NCI-H128 (cell line): Measurements from ENCODE around the gene C11orf68.
"Not testable (repeated sequence)": the region's sequence is repeated elsewhere in the genome, so short reads cannot be mapped to it uniquely, and the experiment has no call there.

Experiments
- DNase-seq: peaks from one replicate; lab custom pipeline; 2025; ENCODE audit not compliant: unreplicated experiment; lab: John Stamatoyannopoulos, UW

Gene C11orf68

DNA sequence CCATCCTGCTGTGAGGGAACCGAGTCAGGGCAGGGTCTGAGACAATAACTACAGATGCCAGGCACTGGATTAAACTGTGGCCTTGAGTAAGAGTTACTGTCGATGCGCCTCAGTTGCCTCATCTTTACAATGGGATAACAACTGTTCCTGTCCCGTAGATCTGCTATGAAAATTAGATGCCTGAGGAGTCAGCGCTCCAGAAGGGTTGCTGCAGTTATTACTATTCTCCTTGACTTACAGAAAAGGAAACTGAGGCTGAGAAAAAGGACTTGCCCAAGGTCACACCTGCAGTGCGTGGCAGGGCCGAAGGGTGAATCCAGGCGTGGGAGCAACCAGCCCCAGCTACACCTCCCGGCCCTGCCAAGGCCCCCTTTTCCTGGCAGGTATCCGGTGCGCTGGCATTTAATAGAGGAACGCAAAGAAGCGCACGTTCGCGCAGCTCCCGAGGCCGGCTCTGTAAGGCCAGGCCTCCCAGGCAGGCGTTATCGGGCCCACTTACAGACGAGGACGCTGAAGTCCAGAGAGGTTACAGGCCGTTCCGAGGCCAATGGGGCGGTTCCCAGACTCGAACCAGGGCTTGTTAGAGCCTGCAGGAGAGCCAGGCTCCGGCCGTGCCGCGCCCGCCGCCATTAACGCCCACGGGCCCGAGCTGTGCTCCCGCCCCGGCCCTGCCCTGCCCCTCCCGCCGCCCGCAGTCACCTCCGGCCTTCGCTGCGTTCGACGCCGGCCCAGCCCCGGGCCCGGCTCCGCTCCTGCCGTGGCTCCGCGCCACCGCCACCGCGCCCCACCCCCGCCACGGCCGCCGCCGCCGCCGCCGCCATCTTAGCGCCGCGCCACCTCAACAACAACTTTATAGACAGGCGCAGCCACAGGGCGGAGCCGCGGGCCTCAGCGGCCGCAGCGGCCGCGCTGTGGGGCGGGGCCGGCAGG is at the start of gene C11orf68:
C11orf68 (minus strand) TSS at position 852 of the 930 bp plus-strand sequence; CDS start at position 821, 31 bp downstream.
- DNase-seq: no peak

DNA sequence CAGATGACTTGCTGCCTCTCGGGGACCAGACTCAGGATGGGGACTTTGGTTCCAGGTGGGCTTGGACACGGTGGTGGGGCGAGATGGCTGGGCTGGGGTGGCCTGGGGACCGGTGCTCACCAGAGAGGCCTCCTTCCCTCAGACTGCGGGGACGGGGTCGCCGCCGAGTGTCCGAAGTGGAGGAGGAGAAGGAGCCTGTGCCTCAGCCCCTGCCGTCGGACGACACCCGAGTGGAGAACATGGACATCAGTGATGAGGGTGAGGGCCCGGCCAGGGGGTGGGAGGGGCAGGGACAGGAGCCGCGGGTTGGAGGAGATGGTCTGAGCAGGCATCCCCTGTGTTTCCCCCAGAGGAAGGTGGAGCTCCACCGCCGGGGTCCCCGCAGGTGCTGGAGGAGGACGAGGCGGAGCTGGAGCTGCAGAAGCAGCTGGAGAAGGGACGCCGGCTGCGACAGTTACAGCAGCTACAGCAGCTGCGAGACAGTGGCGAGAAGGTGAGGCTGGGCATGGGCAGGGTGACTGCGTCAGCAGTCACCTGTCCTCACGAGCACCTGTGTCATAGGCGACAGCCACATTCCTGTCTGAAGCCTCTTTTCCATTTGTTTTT is 48.6 kb upstream of the C11orf68 start:
- DNase-seq: no peak

DNA sequence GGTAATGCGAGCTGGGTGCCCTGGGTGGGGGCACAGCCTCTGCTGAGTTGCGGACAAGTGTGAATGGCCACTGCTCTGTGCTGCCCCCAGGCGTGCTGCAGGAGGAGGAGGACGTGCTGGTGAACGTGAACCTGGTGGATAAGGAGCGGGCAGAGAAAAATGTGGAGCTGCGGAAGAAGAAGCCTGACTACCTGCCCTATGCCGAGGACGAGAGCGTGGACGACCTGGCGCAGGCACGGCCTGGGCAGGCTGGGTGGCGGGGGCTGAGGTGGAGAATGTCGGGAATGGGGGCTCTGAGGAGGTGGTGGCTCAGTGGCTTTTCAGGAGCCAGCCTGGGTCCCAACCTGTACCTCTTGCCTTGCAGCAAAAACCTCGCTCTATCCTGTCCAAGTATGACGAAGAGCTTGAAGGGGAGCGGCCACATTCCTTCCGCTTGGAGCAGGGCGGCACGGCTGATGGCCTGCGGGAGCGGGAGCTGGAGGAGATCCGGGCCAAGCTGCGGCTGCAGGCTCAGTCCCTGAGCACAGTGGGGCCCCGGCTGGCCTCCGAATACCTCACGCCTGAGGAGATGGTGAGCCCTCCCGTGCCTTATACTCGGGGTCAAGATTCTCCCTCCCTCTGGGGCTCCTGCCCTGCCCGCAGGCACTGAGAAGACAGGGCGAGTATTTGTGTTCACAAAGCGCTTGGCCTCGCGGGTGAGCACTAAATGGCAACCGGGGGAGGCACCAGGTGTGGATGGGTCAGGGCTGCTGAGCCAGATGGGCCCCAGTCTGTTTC is 47.3 kb upstream of the C11orf68 start:
- DNase-seq: no peak

DNA sequence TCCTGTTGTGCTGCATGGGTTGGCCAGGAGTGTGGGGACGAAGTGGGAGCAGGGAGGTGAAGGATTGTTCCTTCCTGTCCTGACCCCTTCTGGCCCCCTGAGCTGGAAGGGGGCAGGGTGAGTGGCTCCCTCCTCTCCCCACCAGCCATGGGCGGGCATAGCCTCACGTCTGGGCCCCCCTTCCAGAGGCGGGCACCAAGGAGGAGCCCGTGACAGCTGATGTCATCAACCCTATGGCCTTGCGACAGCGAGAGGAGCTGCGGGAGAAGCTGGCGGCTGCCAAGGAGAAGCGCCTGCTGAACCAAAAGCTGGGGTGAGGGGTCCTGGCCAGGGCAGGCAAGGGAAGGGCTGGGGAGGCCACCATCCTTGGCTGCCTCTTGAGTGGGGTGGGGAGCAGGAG is 46.0 kb upstream of the C11orf68 start:
- no peak for DNase-seq

DNA sequence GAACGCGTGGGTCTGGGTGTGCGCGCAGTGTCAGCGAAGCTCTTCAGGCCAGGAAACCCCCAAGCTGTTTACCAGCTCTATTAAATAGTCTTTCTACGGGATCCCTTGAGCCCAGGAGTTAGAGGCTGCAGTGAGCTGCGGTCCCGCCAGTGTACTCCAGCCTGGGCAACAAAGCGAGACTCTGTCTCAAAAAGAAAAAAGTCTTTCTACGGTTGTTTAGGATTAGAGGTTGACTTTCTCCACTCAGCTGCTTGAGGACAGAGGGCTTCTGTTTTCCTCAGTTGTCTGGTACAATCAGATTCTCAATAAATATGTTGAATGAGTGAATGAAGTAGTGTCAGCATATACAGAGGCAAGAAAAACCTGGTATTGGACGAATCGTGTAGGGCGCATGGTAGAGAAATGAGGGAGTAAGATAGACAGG is 43.3 kb upstream of the C11orf68 start:
- DNase-seq: no peak

DNA sequence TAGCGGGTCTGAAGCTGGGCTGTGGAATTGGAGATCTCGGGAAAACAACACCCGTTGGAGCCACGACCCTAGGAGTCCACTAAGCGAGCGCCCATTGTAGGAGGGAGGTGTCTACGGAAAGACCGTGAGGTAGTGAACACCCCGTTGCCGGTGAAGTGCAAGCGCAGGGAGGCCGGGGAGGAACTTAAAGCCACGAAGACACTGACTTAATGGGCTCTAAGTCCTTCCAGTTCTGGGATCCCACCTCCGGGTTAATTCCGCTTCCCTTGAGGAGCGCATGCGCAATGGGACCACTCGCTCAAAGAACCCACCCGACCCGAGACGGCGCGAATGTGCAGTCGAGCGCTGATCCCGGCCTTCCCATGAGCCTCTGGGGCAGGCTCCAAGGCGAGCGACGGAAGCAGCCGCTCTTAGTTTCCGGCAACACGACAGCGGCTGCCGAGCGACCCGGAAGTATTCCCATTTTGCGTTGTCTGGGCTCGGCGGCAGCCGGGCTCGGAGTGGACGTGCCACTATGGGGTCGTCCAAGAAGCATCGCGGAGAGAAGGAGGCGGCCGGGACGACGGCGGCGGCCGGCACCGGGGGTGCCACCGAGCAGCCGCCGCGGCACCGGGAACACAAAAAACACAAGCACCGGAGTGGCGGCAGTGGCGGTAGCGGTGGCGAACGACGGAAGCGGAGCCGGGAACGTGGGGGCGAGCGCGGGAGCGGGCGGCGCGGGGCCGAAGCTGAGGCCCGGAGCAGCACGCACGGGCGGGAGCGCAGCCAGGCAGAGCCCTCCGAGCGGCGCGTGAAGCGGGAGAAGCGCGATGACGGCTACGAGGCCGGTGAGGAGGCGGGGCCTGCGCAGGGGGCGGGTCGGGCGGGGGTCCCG is 42.6 kb upstream of the C11orf68 start, which contains the start of gene SART1:
SART1 (plus strand) TSS at position 468 of the 874 bp plus-strand sequence; CDS start at position 515, 47 bp downstream.
- peak; percentile 97 for DNase-seq

DNA sequence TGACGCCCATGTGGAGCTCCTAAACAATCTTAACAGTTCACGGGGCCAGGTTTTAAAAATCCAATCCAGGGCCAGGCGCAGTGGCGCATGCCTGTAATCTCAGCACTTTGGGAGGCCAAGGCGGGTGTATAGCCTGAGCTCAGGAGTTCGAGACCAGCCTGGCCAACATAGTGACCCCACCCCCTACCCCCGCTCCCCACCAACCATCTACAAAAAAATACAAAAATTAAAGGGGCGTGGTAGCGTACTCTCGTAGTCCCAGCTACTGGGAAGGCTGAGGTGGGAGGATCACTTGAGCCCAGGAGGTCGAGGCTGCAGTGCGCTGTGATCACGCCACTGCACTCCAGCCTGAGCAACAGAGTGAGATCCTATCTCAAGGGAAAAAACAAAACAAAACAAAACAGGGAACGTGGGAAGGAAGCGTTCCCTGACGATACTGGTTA is 42.0 kb upstream of the C11orf68 start:
- no peak for DNase-seq

DNA sequence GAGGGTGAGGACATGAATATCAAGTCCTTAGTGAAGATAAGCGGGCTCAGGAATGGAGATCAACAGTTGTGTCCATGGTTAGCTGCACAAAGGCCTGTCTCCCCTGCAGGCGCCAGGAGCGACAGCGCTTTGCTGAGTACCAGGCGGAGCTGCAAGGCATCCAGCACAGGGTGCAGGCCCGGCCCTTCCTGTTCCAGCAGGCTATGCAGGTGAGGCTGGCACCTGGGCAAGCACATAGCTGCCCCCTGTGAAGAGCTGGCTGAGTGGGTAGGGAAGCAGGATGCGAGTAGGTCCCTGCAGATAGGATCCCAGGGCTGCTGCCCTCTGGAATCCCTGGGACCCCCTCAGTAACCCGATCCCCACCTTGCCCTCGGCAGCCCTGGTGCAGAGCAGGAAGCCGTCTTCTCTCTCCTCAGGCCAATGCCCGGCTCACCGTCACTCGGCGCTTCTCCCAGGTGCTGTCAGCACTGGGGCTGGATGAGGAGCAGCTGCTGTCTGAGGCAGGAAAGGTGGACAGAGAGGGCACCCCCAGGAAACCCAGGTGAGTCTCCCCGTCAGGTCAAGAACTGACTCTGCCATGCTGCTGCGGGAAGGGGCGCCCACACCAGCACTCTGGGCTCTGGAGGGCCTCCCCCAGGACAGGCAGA is 40.0 kb upstream of the C11orf68 start:
- DNase-seq: no peak

DNA sequence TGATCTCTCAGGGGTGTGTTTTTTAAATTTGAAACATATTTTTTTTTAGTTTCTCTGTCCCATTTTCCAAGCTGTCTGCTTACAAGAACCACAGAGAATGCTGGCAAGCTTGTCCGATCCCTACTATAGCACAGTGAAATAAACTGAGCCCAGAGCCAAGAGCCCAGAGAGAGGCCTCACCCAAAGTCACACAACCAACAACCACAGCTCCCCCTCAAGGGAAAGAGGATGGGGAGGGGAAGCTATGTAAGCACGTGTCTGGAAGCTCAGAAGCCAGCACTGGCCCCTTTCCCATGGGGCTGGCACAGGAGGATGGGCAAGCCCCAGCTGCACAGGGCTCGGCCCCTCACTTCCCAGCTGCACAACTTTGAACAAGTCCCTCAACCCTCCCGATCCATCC is 39.4 kb upstream of the C11orf68 start:
- no peak for DNase-seq

DNA sequence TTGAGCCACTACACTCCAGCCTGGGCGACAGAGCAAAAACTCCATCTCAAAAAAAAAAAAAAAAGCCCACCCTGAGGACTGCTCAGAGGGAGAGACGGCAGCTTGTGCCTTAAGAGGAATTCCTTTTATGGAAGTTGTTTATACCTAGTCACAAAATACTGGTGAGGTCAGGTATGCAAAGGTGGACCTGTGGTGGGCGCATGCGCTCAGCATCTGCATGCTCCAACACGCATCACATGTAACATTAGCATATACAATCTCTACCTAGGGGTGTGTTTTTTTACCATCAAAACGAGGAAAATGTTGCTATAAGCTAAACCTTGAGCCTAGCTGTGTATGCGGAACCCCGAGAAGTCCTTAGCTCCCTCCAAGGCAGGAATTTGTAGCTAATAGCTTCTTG is 35.9 kb upstream of the C11orf68 start:
- DNase-seq: no peak

DNA sequence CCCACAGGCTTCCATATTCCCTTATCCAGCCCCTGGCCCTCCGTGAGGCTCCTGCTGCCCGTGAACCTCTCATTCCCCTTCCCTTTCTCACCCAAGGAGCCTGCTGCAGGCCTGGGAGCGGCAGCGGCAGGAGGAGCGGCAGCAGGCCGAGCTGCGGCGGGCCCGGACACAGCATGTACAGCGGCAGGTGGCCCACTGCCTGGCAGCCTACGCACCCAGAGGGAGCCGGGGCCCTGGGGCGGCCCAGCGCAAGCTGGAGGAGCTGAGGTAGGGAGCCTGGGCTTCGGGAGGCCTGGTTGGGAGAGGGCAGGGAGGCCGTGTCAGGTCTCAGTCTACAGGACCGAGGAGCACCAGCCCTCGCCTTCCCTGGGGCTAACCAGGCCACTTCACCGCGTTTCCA is 34.6 kb upstream of the C11orf68 start:
- no peak for DNase-seq

DNA sequence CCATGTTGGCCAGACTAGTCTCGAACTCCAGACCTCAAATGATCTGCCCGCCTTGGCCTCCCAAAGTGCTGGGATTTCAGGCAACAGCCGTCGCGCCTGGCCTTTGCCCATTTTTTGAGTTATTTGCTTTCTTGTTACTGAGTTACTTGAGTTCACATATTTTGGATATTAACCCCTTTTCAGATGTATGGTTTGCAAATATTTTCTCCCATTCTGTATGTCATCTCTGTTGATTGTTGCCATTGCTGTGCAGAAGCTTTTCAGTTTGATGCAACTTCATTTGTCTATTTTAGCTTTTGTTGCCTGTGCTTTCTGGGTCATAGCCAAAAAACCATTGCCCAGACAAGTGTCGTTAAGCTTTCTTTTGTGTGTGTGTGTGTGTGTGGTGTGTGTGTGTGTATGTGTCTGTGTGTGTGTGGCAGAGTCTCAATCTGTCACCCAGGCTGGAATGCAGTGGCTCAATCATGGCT is 33.2 kb upstream of the C11orf68 start:
- no peak for DNase-seq

DNA sequence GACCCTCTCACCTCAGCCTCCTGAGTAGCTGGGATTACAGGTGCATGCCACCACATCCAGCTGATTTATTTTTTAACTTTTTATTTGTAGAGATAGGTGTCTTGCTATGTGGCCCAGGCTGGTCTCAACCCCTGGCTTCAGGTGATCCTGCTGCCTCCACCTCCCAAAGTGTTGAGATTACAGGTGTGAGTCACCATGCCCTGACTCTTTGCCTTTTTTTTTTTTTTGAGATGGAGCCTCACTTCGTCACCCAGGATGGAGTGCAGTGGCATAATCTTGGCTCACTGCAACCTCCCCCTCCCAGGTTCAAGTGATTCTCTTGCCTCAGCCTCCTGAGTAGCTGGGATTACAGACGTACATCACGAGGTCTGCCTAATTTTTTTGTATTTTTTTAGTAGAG is 32.8 kb upstream of the C11orf68 start:
- DNase-seq: not testable (repeated sequence)

DNA sequence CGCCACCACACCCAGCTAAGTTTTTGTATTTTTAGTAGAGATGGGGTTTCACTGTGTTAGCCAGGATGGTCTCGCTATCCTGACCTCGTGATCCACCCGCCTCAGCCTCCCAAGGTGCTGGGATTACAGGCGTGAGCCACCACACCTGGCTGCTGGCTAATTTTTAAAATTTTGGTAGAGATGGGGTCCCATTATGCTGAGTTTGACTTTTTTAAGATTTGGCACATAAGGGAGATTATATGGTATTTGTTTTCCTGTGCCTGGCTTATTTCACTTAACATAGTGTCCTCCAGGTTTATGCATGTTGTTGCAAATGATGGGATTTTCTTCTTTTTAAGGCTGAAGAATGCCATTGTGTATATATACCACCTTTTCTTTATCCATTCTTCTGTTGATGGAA is 31.8 kb upstream of the C11orf68 start:
- DNase-seq: not testable (repeated sequence)

DNA sequence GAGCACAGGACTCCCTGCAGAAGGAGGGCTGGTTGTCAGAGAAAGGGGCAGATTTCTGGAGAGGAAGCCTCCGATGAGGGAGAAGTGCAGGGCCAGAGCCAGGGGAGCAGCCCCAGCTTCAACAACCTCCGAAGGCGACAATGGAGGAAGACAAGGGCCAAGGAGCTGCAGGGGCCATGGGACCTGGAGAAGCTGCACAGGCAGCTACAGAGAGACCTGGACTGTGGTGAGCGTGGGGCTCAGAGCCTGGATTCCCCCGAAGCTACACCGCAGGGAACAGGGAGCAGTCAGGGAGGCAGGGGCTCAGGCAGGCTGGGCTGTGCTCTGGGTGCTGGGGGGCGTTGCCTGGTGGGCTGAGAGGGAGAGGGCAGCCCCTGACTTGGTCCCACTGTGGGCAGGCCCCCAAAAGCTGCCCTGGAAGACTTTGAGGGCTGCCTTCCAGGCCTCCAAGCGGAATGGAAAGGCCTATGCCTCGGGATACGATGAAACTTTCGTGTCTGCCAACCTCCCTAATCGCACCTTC is 28.8 kb upstream of the C11orf68 start:
- DNase-seq: no peak

DNA sequence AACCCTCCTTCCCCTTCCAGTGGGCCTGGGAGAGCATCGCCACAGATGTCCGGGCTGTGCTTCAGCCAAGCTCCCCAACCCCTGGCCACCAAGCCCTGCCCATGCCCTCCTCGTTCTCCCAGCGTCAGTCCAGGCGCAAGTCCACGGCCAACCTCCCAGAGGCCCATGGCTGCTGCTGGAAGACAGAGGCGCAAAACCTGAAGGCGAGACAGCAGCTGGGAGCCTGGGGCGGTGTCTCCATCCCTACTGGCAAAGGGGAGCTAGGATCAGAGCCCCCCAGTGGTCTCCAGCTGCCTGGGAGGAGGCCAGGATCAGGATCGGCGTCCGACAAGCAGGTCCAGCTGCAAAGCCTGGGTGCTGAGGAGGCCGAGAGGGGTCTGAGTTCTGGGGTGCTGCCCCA is 28.3 kb upstream of the C11orf68 start:
- no peak for DNase-seq

DNA sequence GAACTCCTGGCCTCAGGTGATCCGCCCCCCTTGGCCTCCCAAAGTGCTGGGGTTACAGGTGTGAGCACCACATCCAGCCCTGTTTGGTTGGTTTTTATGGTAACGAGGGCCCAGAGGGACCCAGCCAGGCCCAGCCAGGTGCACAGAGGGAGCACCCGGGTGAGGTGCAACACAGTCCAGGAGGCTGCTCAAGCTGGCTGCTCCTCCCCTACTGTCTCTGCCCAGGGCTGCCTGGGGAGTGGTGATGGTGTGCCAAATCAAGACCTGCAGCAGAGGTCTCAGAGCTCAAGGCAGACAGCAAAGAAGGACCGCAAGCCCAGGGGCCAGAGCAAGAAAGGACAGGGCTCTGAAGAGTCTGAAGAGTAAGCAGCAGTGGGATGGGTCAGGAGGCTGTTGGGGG is 27.8 kb upstream of the C11orf68 start:
- DNase-seq: no peak

DNA sequence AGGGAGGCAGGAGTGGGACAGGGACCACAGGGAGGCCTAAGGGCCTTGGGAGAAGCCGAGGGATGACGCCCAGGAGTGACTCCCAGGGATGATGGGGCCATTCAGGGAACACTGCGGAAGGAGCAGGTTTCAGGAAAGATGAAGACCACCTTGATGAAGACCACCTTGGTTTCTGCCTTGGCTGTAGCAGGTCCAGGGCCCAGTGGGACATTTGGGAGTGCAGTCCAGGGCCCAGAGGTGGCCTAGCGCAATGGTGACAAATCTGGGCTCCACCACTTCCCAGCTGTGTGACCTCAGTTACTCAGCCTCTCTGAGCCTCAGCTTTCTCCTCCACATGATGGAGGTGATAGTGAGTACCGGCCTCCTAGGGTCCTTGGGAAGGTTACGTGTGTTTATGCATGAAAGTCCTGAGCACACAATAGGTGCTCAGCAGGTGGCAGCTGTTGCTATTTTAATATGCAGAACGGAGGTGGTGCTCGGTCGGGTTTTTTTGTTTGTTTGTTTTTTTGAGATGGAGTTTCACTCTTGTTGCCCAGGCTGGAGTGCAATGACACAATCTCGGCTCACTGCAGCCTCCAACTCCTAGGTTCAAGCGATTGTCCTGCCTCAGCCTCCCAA is 27.2 kb upstream of the C11orf68 start:
- DNase-seq: no peak

DNA sequence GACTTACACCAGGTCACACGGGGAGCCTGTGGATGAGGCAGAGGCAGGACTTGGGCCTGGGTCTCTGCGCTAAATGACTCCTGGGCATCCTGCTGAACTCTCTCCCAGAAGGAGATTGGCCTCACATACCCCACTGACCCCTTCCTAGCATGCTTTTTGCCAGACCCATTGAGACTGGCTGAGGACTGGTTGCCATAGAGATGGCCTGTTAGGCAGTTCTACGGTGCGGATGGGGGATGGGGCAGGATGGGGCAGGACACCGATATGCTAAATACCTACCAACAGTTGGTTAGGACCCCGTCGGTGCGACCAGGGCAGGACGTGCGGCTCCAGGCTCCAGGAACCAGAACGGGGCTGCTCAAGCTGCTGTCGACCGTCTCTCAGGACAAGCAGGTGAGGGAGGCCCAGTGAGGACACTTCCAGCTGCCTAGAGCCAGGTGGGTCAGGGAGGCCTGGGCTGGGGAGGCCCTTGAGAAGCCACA is 26.6 kb upstream of the C11orf68 start, which contains the start of gene TSGA10IP:
TSGA10IP (plus strand) TSS at position 51 of the 482 bp plus-strand sequence; CDS start at position 247, 196 bp downstream.
- no peak for DNase-seq
